WTC11 (cell line): ENCODE measurements around the gene ZNF667. TPM values are rescaled to one million over a fixed set of nuclear protein-coding genes. Genes with fewer than 3 reads are reported as not detected.

Experiments
- ARID4B ChIP-seq: sonication (generic); formaldehyde crosslinking; IDR thresholded peaks from 2 replicates; pipeline ENCODE4 v1.8.0; 2023; ENCODE audit warnings: missing genetic modification reagents, mild to moderate bottlenecking, borderline replicate concordance
- CREB1 ChIP-seq: sonication (generic); formaldehyde crosslinking; IDR thresholded peaks from 2 replicates; pipeline ENCODE4 v1.8.0; 2023; ENCODE audit warnings: mild to moderate bottlenecking, missing genetic modification reagents
- GABPB1 ChIP-seq: sonication (generic); formaldehyde crosslinking; IDR thresholded peaks from 2 replicates; pipeline ENCODE4 v1.8.1; 2023; ENCODE audit warnings: mild to moderate bottlenecking, missing genetic modification reagents
- GRHL2 ChIP-seq: fragments of 250-450 bp; sonication (Bioruptor Pico); IDR thresholded peaks from 2 replicates; pipeline ENCODE4 v1.8.0; 2022; ENCODE audit warnings: mild to moderate bottlenecking, moderate library complexity; ENCODE audit not compliant: insufficient replicate concordance, severe bottlenecking
- HMGA2 ChIP-seq: fragments of 250-450 bp; sonication (Bioruptor Pico); IDR thresholded peaks from 2 replicates; pipeline ENCODE4 v1.4.0; 2021; ENCODE audit warnings: mild to moderate bottlenecking, moderate library complexity
- IRF1 ChIP-seq: sonication (generic); formaldehyde crosslinking; IDR thresholded peaks from 2 replicates; pipeline ENCODE4 v1.8.0; 2023; ENCODE audit warnings: missing genetic modification reagents
- KAT7 ChIP-seq: sonication (generic); formaldehyde crosslinking; IDR thresholded peaks from 2 replicates; pipeline ENCODE4 v1.8.1; 2023; ENCODE audit warnings: missing genetic modification reagents, mild to moderate bottlenecking, borderline replicate concordance
- MLX ChIP-seq: sonication (generic); formaldehyde crosslinking; IDR thresholded peaks from 2 replicates; pipeline ENCODE4 v1.8.1; 2023; ENCODE audit warnings: mild to moderate bottlenecking, missing genetic modification reagents, moderate library complexity
- NFATC4 ChIP-seq: fragments of 250-450 bp; sonication (Bioruptor Pico); IDR thresholded peaks from 2 replicates; pipeline ENCODE4 v1.9.0; 2021; ENCODE audit warnings: mild to moderate bottlenecking
- NFE2L1 ChIP-seq: sonication (generic); formaldehyde crosslinking; IDR thresholded peaks from 2 replicates; pipeline ENCODE4 v1.8.1; 2023; ENCODE audit warnings: missing genetic modification reagents
- NR3C1 ChIP-seq: sonication (generic); formaldehyde crosslinking; conservative IDR thresholded peaks from 2 replicates; pipeline ENCODE4 v1.8.1; 2023; ENCODE audit warnings: low read depth, mild to moderate bottlenecking, missing genetic modification reagents
- SMAD4 ChIP-seq: sonication (generic); formaldehyde crosslinking; IDR thresholded peaks from 2 replicates; pipeline ENCODE4 v1.8.0; 2022; ENCODE audit warnings: mild to moderate bottlenecking, missing genetic modification reagents
- TCF7 ChIP-seq: sonication (generic); formaldehyde crosslinking; IDR thresholded peaks from 2 replicates; pipeline ENCODE4 v1.8.0; 2022; ENCODE audit warnings: mild to moderate bottlenecking, low read depth, missing genetic modification reagents, moderate library complexity
- TEAD1 ChIP-seq: sonication (generic); formaldehyde crosslinking; IDR thresholded peaks from 2 replicates; pipeline ENCODE4 v1.8.0; 2022; ENCODE audit warnings: mild to moderate bottlenecking, missing genetic modification reagents
- ZBTB21 ChIP-seq: sonication (generic); formaldehyde crosslinking; IDR thresholded peaks from 2 replicates; pipeline ENCODE4 v1.8.1; 2023; ENCODE audit warnings: mild to moderate bottlenecking, missing genetic modification reagents, borderline replicate concordance
- ZBTB43 ChIP-seq: sonication (generic); formaldehyde crosslinking; IDR thresholded peaks from 2 replicates; pipeline ENCODE4 v1.8.1; 2023; ENCODE audit warnings: mild to moderate bottlenecking, missing genetic modification reagents
- ZNF281 ChIP-seq: sonication (generic); formaldehyde crosslinking; IDR thresholded peaks from 2 replicates; pipeline ENCODE4 v1.8.0; 2023; ENCODE audit warnings: mild to moderate bottlenecking, missing genetic modification reagents
- ZNF396 ChIP-seq: fragments of 250-450 bp; sonication (Bioruptor Pico); IDR thresholded peaks from 2 replicates; pipeline ENCODE4 v1.8.0; 2021; ENCODE audit warnings: mild to moderate bottlenecking, moderate library complexity, borderline replicate concordance
- ZNF423 ChIP-seq: fragments of 250-450 bp; sonication (Bioruptor Pico); IDR thresholded peaks from 2 replicates; pipeline ENCODE4 v2.1.2; 2022; ENCODE audit warnings: mild to moderate bottlenecking, moderate library complexity
- ZNF532 ChIP-seq: fragments of 250-450 bp; sonication (Bioruptor Pico); IDR thresholded peaks from 2 replicates; pipeline ENCODE4 v1.9.0; 2021; ENCODE audit warnings: mild to moderate bottlenecking, borderline replicate concordance
- ZNF671 ChIP-seq: fragments of 250-450 bp; sonication (Bioruptor Pico); IDR thresholded peaks from 2 replicates; pipeline ENCODE4 v1.8.0; 2021; ENCODE audit warnings: mild to moderate bottlenecking
- ZSCAN18 ChIP-seq: fragments of 250-450 bp; sonication (Bioruptor Pico); IDR thresholded peaks from 2 replicates; pipeline ENCODE4 v2.1.2; 2022; ENCODE audit warnings: mild to moderate bottlenecking, moderate library complexity
- total RNA-seq: library from RNA; stranded (reverse); gene quantifications from 3 replicates; pipeline ENCODE4 v1.2.3, GENCODE V29; 2021

Gene ZNF667
- total RNA-seq, 1 experiment from 2014 or later, result 10.8 TPM

GRCh38 chr19:56393119-56394012 lies 83.8 kb downstream of the ZNF667 start, which contains the start of gene ZNF582 (continued):
- TF ChIP-seq ZNF532 (CRISPR knock-in tag) (no peak), ZBTB43 (peak; percentile 22; the same call in 1 of the 2 replicates), IRF1 (0 out of 2 replicates have a peak, but pooled peaks have one; percentile 53), MLX (no peak), GRHL2 (CRISPR knock-in tag) (no peak), TCF7 (CRISPR knock-in tag) (no peak), ZNF281 (CRISPR knock-in tag) (no peak), HMGA2 (no peak), ZBTB21 (CRISPR knock-in tag) (no peak), TEAD1 (CRISPR knock-in tag) (peak; percentile 58; the same call in 1 of the 2 replicates), KAT7 (CRISPR knock-in tag) (no peak), CREB1 (CRISPR knock-in tag) (no peak), ZSCAN18 (CRISPR knock-in tag) (no peak), ZNF671 (CRISPR knock-in tag) (no peak), ZNF423 (CRISPR knock-in tag) (no peak), NFATC4 (CRISPR knock-in tag) (no peak), GABPB1 (CRISPR knock-in tag) (peak; percentile 18; the same call in 1 of the 2 replicates), SMAD4 (CRISPR knock-in tag) (no peak), NR3C1 (CRISPR knock-in tag) (no peak), ARID4B (CRISPR knock-in tag) (peak; percentile 74; the same call in 1 of the 2 replicates), ZNF396 (CRISPR knock-in tag) (no peak), NFE2L1 (CRISPR knock-in tag) (peak; percentile 65; the same call in 1 of the 2 replicates)
